NCI-H1417 treated with DMSO at 0.1 percent for 48 hours (cell line): ENCODE results near the gene TMEM178B.
"Not testable (repeated sequence)": the region's sequence is repeated elsewhere in the genome, so short reads cannot be mapped to it uniquely, and the experiment has no call there.

Experiments used
- DNase-seq: peaks from one replicate; lab custom pipeline; 2025; lab: John Stamatoyannopoulos, UW

Gene TMEM178B

GRCh38 chr7:141389140-141389796 lies 315.4 kb downstream of the TMEM178B start:
- no peak for DNase-seq

GRCh38 chr7:141390339-141390738 lies 316.5 kb downstream of the TMEM178B start:
- no peak for DNase-seq

- DNase-seq, result no peak
These were observed 319.2 kb downstream of the TMEM178B start for GRCh38 chr7:141393056-141393455.

DNA sequence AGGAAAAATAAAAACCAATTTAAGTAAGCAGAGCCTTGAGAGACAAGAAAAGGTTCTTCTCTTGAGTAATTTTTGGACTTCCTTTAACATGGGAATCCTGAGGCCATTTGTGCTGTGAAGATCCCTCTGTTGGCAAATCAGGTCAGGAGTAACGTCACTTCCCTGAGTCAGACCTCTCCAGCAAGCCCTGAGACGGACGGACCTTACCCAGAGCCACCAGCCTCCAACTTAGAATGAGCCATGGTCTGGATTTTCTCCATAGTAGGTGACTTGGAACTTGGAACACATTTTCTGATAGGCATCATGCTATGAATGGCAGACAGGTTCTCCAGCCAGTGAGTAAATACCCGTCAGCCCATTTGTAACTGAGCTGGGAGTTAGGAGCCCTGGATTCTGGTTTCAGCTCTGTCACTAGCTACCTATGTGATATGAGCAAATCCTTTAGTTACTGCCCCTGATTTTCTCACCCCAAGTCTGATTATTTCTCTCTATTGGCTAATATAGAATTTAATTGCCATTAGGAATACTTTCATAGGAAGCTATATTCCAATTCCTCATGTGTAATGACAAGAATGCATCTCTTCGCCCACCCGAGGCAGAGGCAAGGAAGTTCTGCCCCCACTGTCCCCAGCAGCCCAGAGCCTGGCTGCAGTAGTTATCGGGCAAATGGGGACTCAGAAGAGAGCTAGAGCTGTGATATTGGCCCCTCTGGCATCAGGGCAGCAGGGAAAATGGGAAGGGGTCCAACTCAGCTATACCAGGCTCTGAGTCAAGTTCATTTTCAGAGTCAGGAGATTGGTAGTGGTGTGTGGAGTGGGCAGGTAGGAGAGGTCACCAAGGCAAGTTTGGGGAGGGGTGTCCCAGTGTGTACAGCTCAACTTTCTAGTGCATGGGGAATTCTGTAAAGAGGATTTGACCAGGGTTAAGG lies 323.6 kb downstream of the TMEM178B start:
- no peak for DNase-seq

DNA sequence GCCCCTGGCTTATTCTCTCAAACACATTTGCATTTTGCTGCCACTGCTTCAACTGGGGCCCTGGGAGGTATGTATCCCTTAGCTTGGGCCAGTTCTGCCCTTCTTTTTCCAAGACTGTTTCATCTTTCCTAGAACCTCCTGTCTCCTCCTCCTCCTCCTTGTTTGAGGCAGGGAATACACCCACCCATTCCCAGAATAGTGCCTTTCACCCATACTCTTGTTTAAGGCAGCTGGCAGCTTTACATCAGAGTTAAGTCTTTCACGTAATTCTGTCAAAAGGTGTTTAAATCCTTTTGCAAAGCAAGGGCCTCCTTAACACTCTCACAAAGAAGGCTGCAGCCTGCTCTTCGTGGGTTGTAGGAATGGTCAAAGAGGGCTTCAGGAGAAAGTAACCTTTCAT lies 326.5 kb downstream of the TMEM178B start:
- DNase-seq, result no peak

DNA sequence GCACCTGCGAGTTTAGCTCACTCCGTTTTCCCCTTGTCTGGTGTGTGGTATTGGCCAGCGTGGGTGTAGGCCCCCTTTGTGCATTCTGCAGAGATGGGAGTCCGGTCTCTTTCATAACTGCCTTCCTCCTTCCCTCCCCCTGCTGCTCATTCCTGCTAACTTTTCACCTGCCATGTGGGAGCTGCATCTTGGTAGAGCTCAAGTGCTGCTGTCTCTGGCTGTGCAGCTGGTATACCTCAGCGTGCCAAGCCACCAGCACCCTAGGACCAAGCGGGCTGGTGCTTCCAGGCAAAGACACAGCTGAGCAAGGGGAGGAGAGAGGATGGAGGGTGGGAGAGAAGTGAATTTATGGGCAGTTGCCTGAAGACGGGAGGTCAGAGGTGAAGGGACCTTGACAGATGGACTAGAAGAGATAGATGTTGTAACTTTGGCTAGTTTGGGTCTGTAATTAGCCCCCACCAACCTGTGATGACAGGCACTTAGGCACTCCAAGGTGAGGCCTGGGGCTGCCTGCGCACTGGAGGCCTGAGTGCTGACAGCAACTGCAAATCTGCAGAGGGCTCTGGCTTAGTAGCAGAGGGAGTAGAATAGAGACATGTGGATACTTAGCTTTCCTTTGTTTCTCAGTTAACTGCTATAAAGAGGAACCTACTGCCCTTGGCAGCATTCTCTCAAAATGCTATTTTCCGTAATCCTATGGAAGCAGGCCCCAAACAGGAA lies 328.6 kb downstream of the TMEM178B start:
- no peak for DNase-seq

DNA sequence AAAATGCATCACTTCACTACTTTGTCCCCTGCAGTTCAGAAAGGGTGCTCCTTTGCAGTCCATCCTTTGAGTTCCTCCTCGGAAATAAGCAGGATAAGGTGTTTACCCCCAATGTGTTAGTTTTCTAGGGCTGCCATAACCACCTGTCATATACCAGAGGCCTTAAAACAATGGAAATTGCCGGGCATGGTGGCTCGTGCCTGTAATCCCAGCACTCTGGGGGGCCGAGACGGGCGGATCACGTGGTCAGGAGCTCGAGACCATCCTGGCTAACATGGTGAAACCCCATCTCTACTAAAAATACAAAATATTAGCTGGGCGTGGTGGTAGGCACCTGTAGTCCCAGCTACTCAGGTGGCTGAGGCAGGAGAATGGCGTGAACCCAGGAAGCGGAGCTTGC lies 330.0 kb downstream of the TMEM178B start:
- DNase-seq, result not testable (repeated sequence)

GRCh38 chr7:141406347-141406746 lies 332.5 kb downstream of the TMEM178B start:
- DNase-seq, result no peak

GRCh38 chr7:141407893-141408292 lies 334.0 kb downstream of the TMEM178B start:
- DNase-seq, result no peak

- DNase-seq, result no peak
These were observed 334.6 kb downstream of the TMEM178B start for GRCh38 chr7:141408440-141408839.

GRCh38 chr7:141409219-141409618 lies 335.4 kb downstream of the TMEM178B start:
- DNase-seq, result no peak

- no peak for DNase-seq
These were observed 336.0 kb downstream of the TMEM178B start for GRCh38 chr7:141409801-141410329.

DNA sequence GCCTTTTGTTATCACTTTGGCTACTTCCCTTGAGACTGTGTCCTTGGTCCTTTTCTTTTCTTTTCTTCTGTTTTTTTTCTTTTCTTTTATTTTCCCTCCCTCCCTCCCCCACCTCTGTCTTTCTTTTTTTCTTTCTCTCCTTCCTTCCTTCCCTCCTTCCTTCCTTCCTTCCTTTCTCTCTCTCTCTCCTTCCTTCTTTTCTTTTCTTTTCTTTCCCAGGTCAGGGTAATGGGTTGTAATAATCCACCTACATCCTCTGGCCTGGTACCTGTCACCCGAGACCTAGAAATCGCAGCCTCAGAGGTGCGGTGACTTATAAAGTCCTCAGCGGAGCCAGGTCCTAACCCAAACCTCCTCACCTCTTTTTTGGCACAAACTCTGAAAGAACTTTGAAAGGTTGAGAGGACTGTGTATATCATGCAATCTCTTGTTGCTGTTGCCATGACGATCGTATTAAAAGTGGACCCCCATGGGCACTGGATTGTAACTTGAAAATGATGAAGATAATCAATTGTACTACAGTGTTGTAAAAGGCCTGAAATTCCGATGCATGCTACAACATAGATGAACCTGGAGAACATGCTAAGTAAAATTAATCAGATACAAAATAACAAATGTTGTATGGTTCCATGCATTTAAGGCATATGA lies 336.6 kb downstream of the TMEM178B start:
- no peak for DNase-seq

GRCh38 chr7:141411133-141411532 lies 337.3 kb downstream of the TMEM178B start:
- DNase-seq, result no peak

DNA sequence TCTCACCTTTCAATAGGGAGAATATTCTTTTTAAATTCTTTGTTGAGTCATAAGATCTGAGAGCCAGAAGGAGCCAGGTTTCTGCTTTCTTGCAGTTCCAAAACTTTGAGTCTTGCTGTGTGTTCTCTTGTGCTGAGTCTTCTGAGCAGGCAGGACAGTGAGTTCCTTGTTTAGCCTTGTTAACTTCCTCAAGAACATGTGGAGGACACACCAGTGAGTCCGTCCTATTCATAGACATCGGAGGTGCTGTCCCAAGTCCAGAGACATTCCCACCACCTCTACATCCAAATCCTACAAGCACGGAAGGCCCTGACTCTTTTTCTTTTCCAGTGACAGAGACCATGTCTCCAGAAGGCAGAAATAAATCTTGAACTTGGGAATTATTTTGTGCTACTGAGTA lies 342.1 kb downstream of the TMEM178B start:
- no peak for DNase-seq

- DNase-seq, result no peak
These were observed 342.9 kb downstream of the TMEM178B start for GRCh38 chr7:141416650-141417270.

DNA sequence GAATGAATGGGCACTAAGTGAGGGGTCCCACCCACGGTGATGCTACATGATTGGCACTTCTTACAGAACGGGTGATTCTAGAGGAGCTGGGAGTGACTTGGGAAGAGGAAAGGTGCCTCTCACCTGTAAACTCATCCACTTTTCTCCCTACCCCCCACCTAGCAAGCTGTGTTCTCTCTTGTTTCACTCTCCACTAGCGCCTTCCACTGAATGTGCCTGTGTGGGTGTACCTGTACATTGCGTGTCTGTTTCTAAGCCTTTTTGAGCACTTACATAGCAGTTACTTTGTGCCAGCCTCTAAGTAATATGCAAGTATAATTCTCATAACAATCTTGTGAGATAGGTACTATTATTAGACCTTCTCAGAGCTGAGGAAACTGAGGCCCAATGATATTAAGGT lies 343.6 kb downstream of the TMEM178B start:
- DNase-seq, result no peak

DNA sequence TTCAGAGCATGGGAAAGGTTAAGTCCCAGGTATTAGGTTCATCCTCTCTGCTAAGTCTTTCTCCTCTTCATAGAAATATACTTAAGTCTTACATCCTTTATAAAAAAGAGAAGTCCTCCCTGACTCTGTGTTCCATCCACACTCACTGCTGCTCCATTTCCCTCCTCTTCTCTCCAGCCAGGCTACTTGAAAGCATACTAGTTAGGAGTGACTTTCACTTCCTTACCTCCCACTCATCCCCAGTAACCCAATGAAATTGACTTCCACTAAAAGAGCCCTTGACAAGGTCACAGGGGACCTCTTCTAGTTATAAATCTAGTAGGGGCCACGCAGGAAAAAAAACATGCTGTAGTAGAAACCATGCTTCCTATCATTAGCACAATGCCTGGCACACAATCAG lies 344.2 kb downstream of the TMEM178B start:
- DNase-seq, result no peak

DNA sequence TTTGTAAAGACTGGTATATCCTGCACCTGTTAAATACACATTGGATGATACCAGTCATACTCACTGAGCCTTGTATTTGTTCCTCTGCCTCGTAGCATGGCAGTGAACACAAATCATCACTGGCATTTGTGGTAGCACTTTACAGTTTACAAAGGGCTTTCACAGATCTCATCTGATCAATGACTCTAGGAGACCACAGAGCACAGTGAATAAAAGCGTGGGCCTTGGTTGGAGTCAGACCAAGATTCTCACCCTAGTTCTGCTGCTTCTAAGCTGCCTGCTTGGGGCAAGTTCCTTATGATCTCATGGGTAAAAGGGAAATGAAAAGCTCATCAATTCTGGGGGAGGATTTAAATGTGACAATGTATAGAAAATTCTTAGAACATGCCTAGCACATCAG lies 347.4 kb downstream of the TMEM178B start:
- no peak for DNase-seq

- no peak for DNase-seq
These were observed 353.3 kb downstream of the TMEM178B start for GRCh38 chr7:141427134-141427533.

GRCh38 chr7:141430455-141431139 lies 356.7 kb downstream of the TMEM178B start:
- DNase-seq, result no peak
